Muscle of leg (tissue), 16 donors: Measurements from ENCODE around the gene RNU5B-1. TPM values are rescaled to one million over a fixed set of nuclear protein-coding genes. Genes with fewer than 3 reads are reported as not detected.
A peak's percentile ranks its signal among the peaks of the same experiment; 100 is the strongest.

ENCODE experiments used
- DNase-seq: peaks from one replicate; pipeline ENCODE4 v3.0.0; 2013
- H3K27ac ChIP-seq: one replicate; pipeline ENCODE4 v1.5.1; 2013; ENCODE audit warnings: mild to moderate bottlenecking, low read length, control low read depth
- H3K27me3 ChIP-seq: one replicate; pipeline ENCODE4 v1.6.1; 2013; ENCODE audit warnings: low read length; ENCODE audit not compliant: control insufficient read depth, insufficient read depth
- H3K36me3 ChIP-seq: one replicate; pipeline ENCODE4 v1.6.1; 2013; ENCODE audit warnings: low read length; ENCODE audit not compliant: control insufficient read depth, insufficient read depth
- H3K4me1 ChIP-seq: one replicate; pipeline ENCODE4 v1.6.1; 2013; ENCODE audit warnings: low read length; ENCODE audit not compliant: control insufficient read depth, insufficient read depth
- H3K4me3 ChIP-seq: one replicate; pipeline ENCODE4 v1.5.1; 2013; ENCODE audit warnings: low read length, control low read depth
- H3K9me3 ChIP-seq: replicated peaks from 2 replicates; pipeline ENCODE4 v1.6.1; 2013; ENCODE audit warnings: low read depth, low read length; ENCODE audit not compliant: control insufficient read depth
- WGBS: methylation state at CpG from one replicate; pipeline ENCODE4 v1.1.5; 2013; ENCODE audit warnings: missing lambda C conversion rate; ENCODE audit not compliant: insufficient coverage; 5-methylcytosine and 5-hydroxymethylcytosine counted together
- long read RNA-seq, 11 donors: transcript quantifications; one replicate each; lab custom pipeline, GENCODE V29; 2026
- polyA plus RNA-seq, 8 donors: library from polyadenylated mRNA; unstranded; fragments of 120-200 nt; gene quantifications; one replicate each; pipeline versions ENCODE4 v1.2.1 to v1.2.3, GENCODE V29; 2013; ENCODE audit warnings: inconsistent platforms in 1 of 8, low replicate concordance in 1 of 8; ENCODE audit not compliant: insufficient read length in 8 of 8, insufficient read depth in 1 of 8
- total RNA-seq: library from RNA; stranded (reverse); fragments of 120-200 nt; gene quantifications from one replicate; pipeline ENCODE4 v1.2.4, GENCODE V29; 2013

The RNU5B-1 gene
- total RNA-seq (283 TPM), polyA plus RNA-seq (not detected)
- long read RNA-seq, donor 1: 0 reads
- long read RNA-seq, donor 2: 0 reads
- long read RNA-seq, donor 3: 0 reads
- long read RNA-seq, donor 4: 0 reads
- long read RNA-seq, donor 5: 0 reads
- long read RNA-seq, donor 6: 0 reads
- long read RNA-seq, donor 7: 0 reads
- long read RNA-seq, donor 8: 0 reads
- long read RNA-seq, donor 9: 0 reads
- long read RNA-seq, donor 10: 0 reads
- long read RNA-seq, donor 11: 0 reads

DNA sequence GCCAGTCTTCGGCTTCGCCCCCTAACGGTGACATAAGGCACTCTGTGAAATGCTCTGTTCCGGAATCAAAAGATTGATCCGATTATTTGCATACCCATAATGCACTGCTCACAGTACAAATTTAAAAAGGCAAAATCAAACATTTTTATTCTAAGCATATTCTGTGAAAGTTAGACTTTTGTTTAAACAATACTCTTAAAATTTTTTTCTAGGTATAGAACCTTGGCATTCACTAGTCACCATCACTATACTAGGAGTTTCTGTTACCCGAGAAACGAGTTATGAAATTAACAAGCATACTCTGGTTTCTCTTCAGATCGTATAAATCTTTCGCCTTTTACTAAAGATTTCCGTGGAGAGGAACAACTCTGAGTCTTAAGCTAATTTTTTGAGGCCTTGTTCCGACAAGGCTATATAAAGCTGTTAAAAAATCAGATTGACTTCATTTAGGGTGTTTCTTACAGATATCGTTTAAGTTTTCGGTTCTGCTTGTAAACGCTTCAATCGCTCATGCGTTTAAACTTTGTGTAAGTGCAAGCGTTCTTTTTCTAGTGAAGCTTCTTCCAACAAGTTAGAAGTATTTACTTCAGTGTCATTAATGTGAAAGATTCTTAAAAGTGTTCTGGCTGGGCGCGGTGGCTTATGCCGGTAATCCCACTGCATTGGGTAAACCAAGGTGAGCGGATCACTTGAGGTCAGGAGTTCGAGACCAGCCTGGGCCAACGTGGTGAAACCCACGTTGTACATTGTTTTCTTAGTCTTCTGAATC is at the start of gene RNU5B-1:
RNU5B-1 (plus strand) TSS at position 297 of the 769 bp plus-strand sequence.
- Histone ChIP-seq H3K27me3 (no peaks in the 10 kb centered on the region), H3K4me3 (peak within 1 kb of the TSS; percentile 54), H3K36me3 (no peaks in the 10 kb centered on the region), H3K27ac (peak within 1 kb of the TSS; percentile 94), H3K9me3 (no peaks in the 10 kb centered on the region), H3K4me1 (peaks cover 11% of the 10 kb centered on the region)
- peak; percentile 97 for DNase-seq
- under 1% methylated on average over 16 of the region's 24 CpGs for WGBS

DNA sequence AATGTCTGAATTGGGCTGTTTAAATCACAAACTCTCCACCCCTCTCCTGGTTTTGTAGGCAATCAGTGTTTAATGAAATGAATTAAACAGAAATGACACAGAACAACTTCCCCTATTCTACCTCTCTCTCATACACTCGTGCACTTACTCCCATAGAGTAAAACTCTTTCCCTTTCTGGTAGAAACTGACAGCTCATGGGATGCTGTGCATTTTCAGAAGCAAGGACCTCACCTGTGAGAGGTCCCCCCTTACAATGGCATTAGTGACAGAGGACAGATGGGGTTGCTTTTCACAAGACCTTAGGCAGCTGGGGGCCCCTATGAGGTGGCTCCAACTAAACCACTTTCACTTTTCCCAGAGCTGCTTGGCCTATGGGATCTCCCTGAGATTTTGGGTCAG is 49.7 kb upstream of the RNU5B-1 start:
- no peaks in the 10 kb centered on the region for H3K27me3 ChIP-seq
- H3K27ac ChIP-seq: peak overlapping the region; percentile 70
- no CpG with 5 or more reads among the region's 1 CpG for WGBS
- no peak overlapping the region for H3K4me3 ChIP-seq
- H3K9me3 ChIP-seq: no peaks in the 10 kb centered on the region
- peak; percentile 46 for DNase-seq
- H3K36me3 ChIP-seq: peaks cover 36% of the 10 kb centered on the region
- peaks cover 25% of the 10 kb centered on the region for H3K4me1 ChIP-seq

- H3K36me3 ChIP-seq: peaks cover 42% of the 10 kb centered on the region
- H3K9me3 ChIP-seq: no peaks in the 10 kb centered on the region
- peaks cover 28% of the 10 kb centered on the region for H3K4me1 ChIP-seq
- no peaks in the 10 kb centered on the region for H3K27me3 ChIP-seq
- 49% methylated on average over 5 of the region's 7 CpGs for WGBS
- no peak overlapping the region for H3K4me3 ChIP-seq
- peak; percentile 51 for DNase-seq
- H3K27ac ChIP-seq: peak overlapping the region; percentile 70
These were observed 48.9 kb upstream of the RNU5B-1 start for GRCh38 chr15:65255486-65256140.

DNA sequence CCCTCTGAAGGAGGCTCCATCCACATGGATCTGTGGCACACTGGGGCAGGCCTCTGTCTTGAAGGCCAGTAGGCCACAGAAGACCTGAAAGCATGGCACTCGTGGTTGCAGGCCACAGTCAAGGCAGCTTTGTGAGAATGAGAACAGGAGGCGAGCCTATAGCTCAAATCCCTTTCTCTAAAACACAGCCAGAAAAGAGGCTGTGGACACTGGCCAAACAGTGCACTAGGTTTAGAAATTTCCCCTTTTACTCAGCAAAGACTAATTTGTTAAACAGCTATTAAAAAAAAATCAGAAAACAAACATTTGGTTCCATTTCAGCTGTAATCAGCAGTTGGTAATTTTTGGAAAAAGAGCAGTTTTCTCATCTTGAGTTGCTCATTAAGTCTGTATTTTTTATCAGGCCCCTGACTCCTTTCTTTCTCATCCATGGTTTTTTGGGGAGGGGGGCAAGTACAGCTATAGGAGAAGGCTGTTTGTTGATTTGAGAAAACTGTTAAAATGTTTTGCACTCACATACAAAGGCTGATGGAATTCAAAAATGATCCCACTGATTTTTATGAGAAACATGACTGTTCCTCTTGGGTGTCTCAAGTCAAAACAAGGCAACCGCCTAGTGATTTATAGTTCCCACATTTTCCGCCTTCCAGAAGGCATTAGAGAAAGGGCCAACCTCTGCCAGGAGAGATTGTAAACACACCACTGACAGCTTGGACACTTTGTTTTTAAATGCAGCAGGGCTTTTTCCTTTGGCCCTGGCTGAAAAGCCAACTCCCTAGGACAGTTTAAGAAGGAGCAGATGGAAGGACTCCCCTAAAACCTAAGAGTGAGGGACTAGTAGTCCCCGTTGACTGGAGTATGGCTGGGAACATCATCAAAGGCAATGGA is 45.9 kb upstream of the RNU5B-1 start:
- Histone ChIP-seq H3K9me3 (no peaks in the 10 kb centered on the region), H3K4me3 (no peak overlapping the region), H3K4me1 (peaks cover 28% of the 10 kb centered on the region), H3K27ac (peak overlapping the region; percentile 82), H3K27me3 (no peaks in the 10 kb centered on the region), H3K36me3 (peaks cover 62% of the 10 kb centered on the region)
- peak; percentile 84 for DNase-seq
- 17% methylated on average over 1 of the region's 5 CpGs for WGBS

DNA sequence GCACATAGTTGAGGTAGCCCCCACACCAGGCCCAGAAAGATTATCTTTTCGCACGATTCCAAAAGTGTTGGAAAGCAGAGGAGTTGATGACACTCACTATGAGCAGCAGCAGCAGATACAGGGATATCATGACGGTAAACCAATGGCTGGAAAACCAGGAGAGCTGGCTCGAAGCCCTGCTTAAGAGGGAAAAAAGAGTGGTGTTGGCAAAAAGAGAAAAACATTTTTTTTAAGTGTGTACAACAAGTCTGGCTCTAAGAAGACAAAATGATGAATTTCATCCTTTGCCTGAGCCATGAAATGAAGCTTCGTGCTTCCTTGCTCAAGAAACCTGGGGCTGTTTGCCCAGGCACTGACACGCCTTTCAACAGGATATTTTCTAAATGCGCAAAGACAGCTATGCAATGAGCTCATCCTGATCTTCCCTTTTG is 45.1 kb upstream of the RNU5B-1 start:
- no peak overlapping the region for H3K4me3 ChIP-seq
- 28% methylated on average over 5 of the region's 7 CpGs for WGBS
- peak overlapping the region; percentile 82 for H3K27ac ChIP-seq
- H3K27me3 ChIP-seq: no peaks in the 10 kb centered on the region
- H3K9me3 ChIP-seq: no peaks in the 10 kb centered on the region
- peaks cover 66% of the 10 kb centered on the region for H3K36me3 ChIP-seq
- peaks cover 24% of the 10 kb centered on the region for H3K4me1 ChIP-seq
- peak; percentile 96 for DNase-seq

DNA sequence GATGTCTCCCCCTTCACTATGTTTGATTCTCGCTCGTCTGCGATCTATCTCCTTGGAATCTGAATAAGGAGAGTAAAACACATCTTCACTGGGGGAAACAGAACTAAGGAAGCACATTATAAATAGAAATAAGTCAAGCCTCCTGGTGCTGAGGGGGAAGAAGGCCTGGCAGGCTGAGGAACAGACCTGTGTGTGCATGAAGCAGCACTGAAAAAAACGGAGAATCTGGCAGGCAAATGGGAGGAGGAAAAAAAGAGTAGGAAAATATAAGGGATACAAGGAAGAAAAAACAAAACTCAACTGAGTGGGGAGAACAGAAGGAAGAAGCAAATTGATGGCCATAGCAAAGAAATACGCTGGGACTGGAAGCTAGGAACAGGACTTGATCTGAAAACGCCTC is 43.5 kb upstream of the RNU5B-1 start:
- Histone ChIP-seq H3K36me3 (peaks cover 68% of the 10 kb centered on the region), H3K4me1 (peaks cover 14% of the 10 kb centered on the region), H3K4me3 (no peak overlapping the region), H3K27ac (no peak overlapping the region), H3K9me3 (no peaks in the 10 kb centered on the region), H3K27me3 (no peaks in the 10 kb centered on the region)
- DNase-seq: peak; percentile 67
- 58% methylated on average over 1 of the region's 6 CpGs for WGBS

GRCh38 chr15:65263313-65263712 is 41.2 kb upstream of the RNU5B-1 start:
- WGBS: 73% methylated on average over 2 of the region's 4 CpGs
- H3K4me3 ChIP-seq: no peak overlapping the region

DNA sequence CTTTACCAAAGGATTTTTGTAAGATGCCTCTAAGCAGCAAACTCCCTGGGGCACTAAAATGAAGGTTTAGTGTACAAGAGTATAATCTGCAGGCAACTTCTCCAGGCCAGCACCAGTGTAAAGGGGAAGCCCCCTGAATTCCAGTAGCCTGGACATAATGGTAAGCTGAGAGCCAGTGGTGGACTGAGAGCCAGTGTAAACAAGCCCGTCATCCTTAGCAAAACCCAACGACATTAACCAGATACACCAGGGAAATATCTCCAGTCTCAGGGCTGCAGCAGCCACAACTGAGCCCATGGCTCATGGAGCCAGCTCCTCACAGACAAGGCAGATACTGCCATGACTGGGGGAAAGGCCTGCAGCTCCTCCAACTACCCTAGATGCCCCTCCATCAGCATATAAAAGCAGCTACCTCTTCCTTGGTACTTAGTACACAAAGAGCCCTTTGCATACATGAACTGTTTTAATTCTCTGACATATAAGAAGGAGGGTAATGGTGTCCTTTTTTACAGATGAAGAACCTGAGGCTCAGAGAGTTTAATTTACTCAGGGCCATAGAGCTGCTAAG is 39.5 kb upstream of the RNU5B-1 start:
- 25% methylated on average over 1 of the region's 2 CpGs for WGBS
- Histone ChIP-seq H3K4me1 (peaks cover 3% of the 10 kb centered on the region), H3K4me3 (no peak overlapping the region), H3K27ac (no peak overlapping the region), H3K9me3 (no peaks in the 10 kb centered on the region), H3K27me3 (no peaks in the 10 kb centered on the region), H3K36me3 (peaks cover 54% of the 10 kb centered on the region)
- no peak for DNase-seq

More at GRCh38 chr15:65263313-65263712, 41.2 kb upstream of the RNU5B-1 start:
- H3K27me3 ChIP-seq: no peaks in the 10 kb centered on the region
- DNase-seq: no peak
- H3K9me3 ChIP-seq: no peaks in the 10 kb centered on the region
- H3K4me1 ChIP-seq: peaks cover 10% of the 10 kb centered on the region
- H3K36me3 ChIP-seq: peaks cover 64% of the 10 kb centered on the region
- H3K27ac ChIP-seq: no peak overlapping the region

DNA sequence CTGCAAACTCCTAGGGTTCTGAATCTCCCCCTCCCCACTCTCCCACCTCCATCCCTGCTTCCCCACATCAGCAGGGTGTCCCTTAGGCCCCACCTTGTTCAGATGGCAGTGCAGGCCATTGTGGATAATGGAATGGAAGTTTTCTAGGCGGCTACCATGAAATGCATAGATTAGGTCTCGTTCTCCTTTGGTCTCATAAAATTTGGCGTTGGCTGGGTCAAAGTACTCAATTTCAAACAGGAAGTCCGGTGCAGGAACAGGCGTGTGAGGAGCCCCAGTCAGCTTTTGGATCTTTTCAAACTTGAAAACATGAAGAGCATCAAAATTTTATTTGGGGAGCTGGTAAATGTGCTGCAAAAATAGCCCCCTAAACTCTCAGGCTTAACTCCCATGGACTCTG is 38.0 kb upstream of the RNU5B-1 start:
- H3K9me3 ChIP-seq: no peaks in the 10 kb centered on the region
- H3K4me1 ChIP-seq: peaks cover 4% of the 10 kb centered on the region
- no peak overlapping the region for H3K27ac ChIP-seq
- no peak overlapping the region for H3K4me3 ChIP-seq
- WGBS: 67% methylated on average over 4 of the region's 5 CpGs
- peaks cover 52% of the 10 kb centered on the region for H3K36me3 ChIP-seq
- no peaks in the 10 kb centered on the region for H3K27me3 ChIP-seq
- no peak for DNase-seq
